ENCODE results near the gene METTL14.

The METTL14 gene

GRCh38 chr4:118762155-118762554 lies 77.0 kb downstream of the METTL14 start:
- no peak overlapping the region for H3K27ac ChIP-seq (ENCODE audit: insufficient read depth in 1 of 2, low read depth in 1 of 2, low read length in 2 of 2, poor library complexity in 1 of 2, severe bottlenecking in 2 of 2)
- no peaks in the 10 kb centered on the region for H3K27me3 ChIP-seq (replicated peaks in 2 of 5; ENCODE audit: control insufficient read depth in 4 of 5, insufficient read depth in 5 of 5, low read length in 4 of 5)
- peaks cover 9 to 22% (median 15%) of the 10 kb centered on the region in 4 experiments for H3K36me3 ChIP-seq (ENCODE audit: control insufficient read depth in 4 of 4, insufficient read depth in 4 of 4, low read length in 3 of 4)
- 100% methylated on average over 5 of the region's 5 CpGs for WGBS (ENCODE audit: insufficient coverage)
- ChIA-PET CTCF (interaction anchor here (1.4 to 1.6 kb wide), 2 partner anchors 9 to 131 kb away, joined by 3 to 5 read pairs; no protein-coding TSS in a partner anchor), POLR2A (no interaction called here)
- H3K4me3 ChIP-seq (ENCODE audit: control insufficient read depth in 1 of 7, extremely low read depth in 1 of 7, insufficient read depth in 4 of 7, low read depth in 2 of 7, low read length in 6 of 7), result no peak overlapping the region
- DNase-seq, result no peak
- no peaks in the 10 kb centered on the region for H3K9me3 ChIP-seq (ENCODE audit: control extremely low read depth in 1 of 5, control insufficient read depth in 4 of 5, insufficient read depth in 2 of 5, low read depth in 1 of 5, low read length in 4 of 5)
- H3K4me1 ChIP-seq (ENCODE audit: control extremely low read depth in 1 of 4, control insufficient read depth in 4 of 4, insufficient read depth in 4 of 4, low read length in 3 of 4), result no peaks in the 10 kb centered on the region

- peaks cover 8 to 24% (median 17%) of the 10 kb centered on the region in 4 experiments for H3K36me3 ChIP-seq (ENCODE audit: control insufficient read depth in 4 of 4, insufficient read depth in 4 of 4, low read length in 3 of 4)
- no peak overlapping the region for H3K4me3 ChIP-seq (ENCODE audit: control insufficient read depth in 1 of 7, extremely low read depth in 1 of 7, insufficient read depth in 4 of 7, low read depth in 2 of 7, low read length in 6 of 7)
- ChIA-PET CTCF (interaction anchor here (1.4 to 1.6 kb wide), 3 partner anchors 8 to 130 kb away, joined by 3 to 5 read pairs (median 3); partner anchors contain the start of gene SYNPO2), POLR2A (no interaction called here)
- no peak for DNase-seq
- H3K27me3 ChIP-seq (replicated peaks in 2 of 5; ENCODE audit: control insufficient read depth in 4 of 5, insufficient read depth in 5 of 5, low read length in 4 of 5), result no peaks in the 10 kb centered on the region
- no peaks in the 10 kb centered on the region for H3K9me3 ChIP-seq (ENCODE audit: control extremely low read depth in 1 of 5, control insufficient read depth in 4 of 5, insufficient read depth in 2 of 5, low read depth in 1 of 5, low read length in 4 of 5)
- no peaks in the 10 kb centered on the region for H3K4me1 ChIP-seq (ENCODE audit: control extremely low read depth in 1 of 4, control insufficient read depth in 4 of 4, insufficient read depth in 4 of 4, low read length in 3 of 4)
- 100% methylated on average over 1 of the region's 3 CpGs for WGBS (ENCODE audit: insufficient coverage)
- H3K27ac ChIP-seq (ENCODE audit: insufficient read depth in 1 of 2, low read depth in 1 of 2, low read length in 2 of 2, poor library complexity in 1 of 2, severe bottlenecking in 2 of 2), result no peak overlapping the region
Observed at GRCh38 chr4:118762730-118763477, 77.7 kb downstream of the METTL14 start.

Measured in common myeloid progenitor, CD34-positive (primary cell).